ENCODE measurements around the gene JCAD. TPM values are rescaled to one million over a fixed set of nuclear protein-coding genes. Genes with fewer than 3 reads are reported as not detected.

The JCAD gene
- total RNA-seq, 2 donors from 2014 or later = 1.8 to 23.5 TPM

- DNase-seq = no peak
- no peak overlapping the region for H3K27ac ChIP-seq
- no peak for TF ChIP-seq CTCF (IDR thresholded peaks at IDR 0.05)
- H3K4me1 ChIP-seq = no peaks in the 10 kb centered on the region
- no peaks in the 10 kb centered on the region for H3K9me3 ChIP-seq
- no peak overlapping the region for H3K4me3 ChIP-seq
- no peaks in the 10 kb centered on the region for H3K36me3 ChIP-seq
- no peak overlapping the region for H3K9ac ChIP-seq (ENCODE audit: low read depth in 2 of 2, low read length in 2 of 2)
- H3K27me3 ChIP-seq = no peaks in the 10 kb centered on the region
- intact Hi-C loops (cut with DNase I) = no loop called here
These were observed 20.8 kb upstream of the JCAD start for GRCh38 chr10:30080161-30080560.

GRCh38 chr10:30079408-30079807 lies 20.0 kb upstream of the JCAD start:
- Histone ChIP-seq H3K36me3 (no peaks in the 10 kb centered on the region), H3K9ac (ENCODE audit: low read depth in 2 of 2, low read length in 2 of 2) (no peak overlapping the region), H3K4me1 (no peaks in the 10 kb centered on the region), H3K9me3 (no peaks in the 10 kb centered on the region), H3K27me3 (no peaks in the 10 kb centered on the region), H3K4me3 (no peak overlapping the region), H3K27ac (no peak overlapping the region)
- intact Hi-C loops (cut with DNase I) = no loop called here
- no peak for TF ChIP-seq CTCF (IDR thresholded peaks at IDR 0.05)
- no peak for DNase-seq

GRCh38 chr10:30075481-30075880 lies 16.1 kb upstream of the JCAD start:
- no peak overlapping the region for H3K9ac ChIP-seq (ENCODE audit: low read depth in 2 of 2, low read length in 2 of 2)
- no peaks in the 10 kb centered on the region for H3K27me3 ChIP-seq
- no peak overlapping the region for H3K27ac ChIP-seq
- no peaks in the 10 kb centered on the region for H3K9me3 ChIP-seq
- H3K4me3 ChIP-seq = no peak overlapping the region
- no peaks in the 10 kb centered on the region for H3K36me3 ChIP-seq
- no peak for DNase-seq
- TF ChIP-seq CTCF (IDR thresholded peaks at IDR 0.05) = no peak
- intact Hi-C loops (cut with DNase I) = no loop called here
- no peaks in the 10 kb centered on the region for H3K4me1 ChIP-seq

- intact Hi-C loops (cut with DNase I) = no loop called here
- Histone ChIP-seq H3K4me3 (no peak overlapping the region), H3K9me3 (no peaks in the 10 kb centered on the region), H3K9ac (ENCODE audit: low read depth in 2 of 2, low read length in 2 of 2) (no peak overlapping the region), H3K27me3 (no peaks in the 10 kb centered on the region), H3K36me3 (no peaks in the 10 kb centered on the region), H3K27ac (no peak overlapping the region), H3K4me1 (no peaks in the 10 kb centered on the region)
- TF ChIP-seq CTCF (IDR thresholded peaks at IDR 0.05) = no peak
- no peak for DNase-seq
These were observed 15.5 kb upstream of the JCAD start for GRCh38 chr10:30074933-30075332.

- H3K27ac ChIP-seq = no peak overlapping the region
- no peaks in the 10 kb centered on the region for H3K27me3 ChIP-seq
- intact Hi-C loops (cut with DNase I) = no loop called here
- H3K9me3 ChIP-seq = no peaks in the 10 kb centered on the region
- no peak overlapping the region for H3K4me3 ChIP-seq
- H3K36me3 ChIP-seq = no peaks in the 10 kb centered on the region
- H3K9ac ChIP-seq (ENCODE audit: low read depth in 2 of 2, low read length in 2 of 2) = no peak overlapping the region
- no peak for DNase-seq
- no peak for TF ChIP-seq CTCF (IDR thresholded peaks at IDR 0.05)
- H3K4me1 ChIP-seq = no peaks in the 10 kb centered on the region
These were observed 14.7 kb upstream of the JCAD start for GRCh38 chr10:30074090-30074489.

GRCh38 chr10:30073767-30074060 lies 14.3 kb upstream of the JCAD start:
- Histone ChIP-seq H3K4me3 (no peak overlapping the region), H3K27ac (no peak overlapping the region), H3K27me3 (no peaks in the 10 kb centered on the region), H3K4me1 (no peaks in the 10 kb centered on the region), H3K9ac (ENCODE audit: low read depth in 2 of 2, low read length in 2 of 2) (no peak overlapping the region), H3K9me3 (no peaks in the 10 kb centered on the region), H3K36me3 (no peaks in the 10 kb centered on the region)
- intact Hi-C loops (cut with DNase I) = no loop called here
- no peak for DNase-seq
- TF ChIP-seq CTCF (IDR thresholded peaks at IDR 0.05) = no peak

Measured in colonic mucosa (tissue), 4 donors.